Measurements from ENCODE around the gene TEX14.

Gene TEX14

DNA sequence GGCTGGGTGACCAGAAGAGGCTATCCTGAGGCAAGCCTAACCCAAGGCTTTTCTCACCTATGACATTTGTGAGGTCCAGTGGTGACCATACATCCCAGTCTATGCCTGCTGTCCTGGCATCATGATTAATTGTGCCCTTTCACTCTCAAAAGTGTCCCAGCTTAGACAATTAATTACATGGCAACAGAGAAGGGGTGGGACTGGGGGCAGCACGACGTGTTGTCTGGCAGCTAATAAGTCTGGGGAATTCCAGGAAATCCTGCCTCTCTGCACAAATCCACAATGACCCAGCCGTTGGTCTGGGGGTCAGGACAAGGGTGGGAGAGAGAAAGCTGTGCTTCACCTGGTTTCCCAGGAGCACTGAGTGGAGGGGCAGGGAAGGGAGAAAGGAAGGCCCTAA lies 163.4 kb downstream of the TEX14 start:
- ATAC-seq (no peak), DNase-seq (no peak)

DNA sequence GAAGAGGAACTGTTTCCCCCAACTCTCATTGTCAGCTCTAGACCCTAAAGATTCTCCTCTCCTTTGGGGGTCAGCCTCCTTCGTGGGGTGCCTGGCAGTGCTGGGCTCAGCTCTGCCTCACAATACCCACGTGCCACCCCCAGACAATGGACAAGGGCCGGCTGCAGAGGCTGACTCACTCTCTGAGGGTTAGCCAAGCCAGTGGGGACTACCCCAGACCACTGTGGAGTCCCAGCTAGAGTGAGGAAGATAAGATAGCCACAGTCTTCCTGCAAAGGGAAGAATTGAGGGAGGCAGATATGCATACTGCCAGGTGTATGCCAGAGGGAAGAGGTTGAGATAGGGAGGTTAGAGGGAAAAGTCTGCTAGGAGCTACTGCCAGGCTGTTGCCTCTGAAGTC lies 163.9 kb downstream of the TEX14 start:
- ATAC-seq = peak; percentile 21

DNA sequence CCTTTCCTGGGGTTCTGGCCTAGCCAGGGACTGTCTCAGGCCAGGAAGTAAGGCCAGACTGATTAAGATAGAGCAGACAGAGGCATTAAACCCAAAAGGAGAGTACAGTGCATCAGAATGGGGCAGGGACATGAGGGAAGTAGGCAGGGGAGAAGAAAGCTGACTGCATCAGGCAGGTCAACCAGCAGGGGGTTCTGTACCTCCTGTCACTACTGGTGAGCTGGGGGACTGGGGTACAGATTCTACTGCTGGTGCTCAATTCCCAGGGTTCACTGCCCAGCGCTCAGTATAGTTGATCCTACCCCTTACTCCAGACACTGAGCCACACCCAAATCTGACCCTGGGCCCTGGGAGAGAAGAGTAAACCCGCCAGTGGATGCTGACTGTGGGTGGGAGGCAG lies 164.5 kb downstream of the TEX14 start:
- ATAC-seq (no peak), DNase-seq (no peak)

More for the DNA sequence above, 163.9 kb downstream of the TEX14 start:
- DNase-seq = no peak

DNA sequence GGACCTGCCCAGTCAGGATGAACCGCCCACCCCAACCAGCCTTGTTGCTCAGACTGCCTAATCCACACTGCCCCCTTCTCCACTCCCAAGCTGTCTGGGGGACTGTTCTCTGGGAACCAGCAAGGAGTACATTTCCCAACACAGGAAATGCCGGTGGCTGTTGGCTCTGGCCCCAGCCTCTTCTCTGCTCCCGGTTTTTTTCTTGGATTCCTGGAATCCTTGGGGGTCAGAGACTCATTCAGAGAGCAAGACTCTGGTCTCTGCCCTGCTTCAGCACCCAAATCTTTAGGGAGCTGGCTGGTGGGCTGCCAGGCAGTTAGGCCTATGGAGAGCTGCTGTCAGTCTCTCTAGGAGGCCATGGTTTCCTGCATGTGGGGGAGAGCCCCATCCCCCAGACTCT lies 166.6 kb downstream of the TEX14 start:
- DNase-seq = no peak
- no peak for ATAC-seq

DNA sequence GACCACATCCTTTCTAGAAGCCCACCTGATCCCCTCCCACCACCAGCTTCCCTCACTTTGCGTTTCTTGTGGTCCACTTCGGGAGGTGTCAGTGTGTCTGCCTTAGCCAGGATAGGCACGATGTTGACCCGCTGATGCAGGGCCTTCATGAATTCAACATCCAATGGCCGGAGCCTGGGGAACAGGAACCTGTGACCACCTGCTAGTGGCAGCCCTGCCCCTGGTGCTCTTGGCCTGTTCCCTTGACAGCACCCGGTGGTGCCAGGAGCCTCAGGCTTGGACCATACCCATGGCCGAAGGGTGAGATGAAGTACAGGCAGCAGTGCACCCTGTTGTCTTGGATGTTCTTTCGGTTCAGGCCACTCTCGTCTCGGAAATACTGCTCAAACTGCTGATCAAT lies 170.2 kb downstream of the TEX14 start:
- ATAC-seq (no peak), DNase-seq (no peak)

DNA sequence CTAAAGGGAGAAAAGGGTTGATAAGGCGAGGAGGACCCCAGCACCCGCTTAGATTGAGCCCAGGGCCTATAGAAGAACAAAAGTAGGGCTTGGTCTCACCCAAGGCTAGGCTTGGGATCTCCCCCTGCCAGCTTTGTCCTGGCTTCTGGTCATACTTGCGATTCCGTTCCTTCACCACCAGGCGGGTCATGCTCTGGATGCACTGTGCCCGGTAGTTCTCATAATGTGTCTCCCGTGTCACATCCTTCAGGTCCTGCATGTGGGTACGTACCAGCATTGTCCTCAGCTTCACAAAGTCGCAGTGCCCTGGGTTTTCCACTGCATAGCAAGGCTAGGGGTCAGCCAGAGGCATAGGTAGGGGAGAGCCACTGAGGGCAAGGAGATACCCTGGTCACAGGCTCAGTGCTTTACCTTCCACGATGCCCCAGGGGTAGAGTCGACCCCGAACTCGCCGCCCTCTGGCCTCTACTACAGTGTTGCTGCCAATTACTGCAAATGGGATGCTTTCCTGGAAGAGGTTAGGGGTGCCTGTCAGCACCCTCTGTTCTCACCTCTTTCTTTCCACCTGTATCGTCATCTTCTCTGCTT lies 170.9 kb downstream of the TEX14 start:
- ATAC-seq = no peak
- no peak for DNase-seq

DNA sequence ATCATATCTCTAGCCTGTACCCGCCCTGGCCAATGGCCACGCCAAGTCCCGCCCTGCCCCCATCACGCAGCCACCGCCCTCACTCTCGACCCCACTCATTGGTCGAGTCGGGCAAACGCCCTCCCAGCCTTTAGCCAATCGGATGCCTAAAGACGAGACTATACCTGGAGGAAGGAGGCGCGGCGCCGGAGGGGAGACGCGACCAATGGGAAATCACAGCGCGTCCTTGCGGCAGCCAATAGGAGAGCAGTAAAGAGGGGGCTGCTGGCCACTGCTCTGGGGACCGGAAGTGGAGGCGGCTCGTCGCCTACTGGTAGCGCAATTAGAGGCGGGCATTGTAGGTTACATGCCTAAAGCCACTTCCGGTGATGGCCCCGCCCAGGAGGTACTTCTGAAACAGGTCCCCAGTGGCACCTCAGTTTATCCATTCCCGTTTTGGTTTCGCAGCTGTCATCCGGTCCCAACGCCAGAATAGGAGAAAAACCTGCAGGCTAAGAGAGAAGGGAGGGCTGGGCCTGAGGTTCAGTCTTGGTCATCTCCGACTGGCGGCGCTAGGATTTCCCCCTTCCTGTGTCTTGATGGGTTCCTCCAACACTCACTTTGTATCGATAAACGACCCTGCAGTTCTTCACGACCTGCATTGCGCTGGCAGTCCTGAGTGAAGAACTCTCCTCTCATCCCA lies 173.8 kb downstream of the TEX14 start:
- DNase-seq (peak; percentile 99), ATAC-seq (peak; percentile 87)

DNA sequence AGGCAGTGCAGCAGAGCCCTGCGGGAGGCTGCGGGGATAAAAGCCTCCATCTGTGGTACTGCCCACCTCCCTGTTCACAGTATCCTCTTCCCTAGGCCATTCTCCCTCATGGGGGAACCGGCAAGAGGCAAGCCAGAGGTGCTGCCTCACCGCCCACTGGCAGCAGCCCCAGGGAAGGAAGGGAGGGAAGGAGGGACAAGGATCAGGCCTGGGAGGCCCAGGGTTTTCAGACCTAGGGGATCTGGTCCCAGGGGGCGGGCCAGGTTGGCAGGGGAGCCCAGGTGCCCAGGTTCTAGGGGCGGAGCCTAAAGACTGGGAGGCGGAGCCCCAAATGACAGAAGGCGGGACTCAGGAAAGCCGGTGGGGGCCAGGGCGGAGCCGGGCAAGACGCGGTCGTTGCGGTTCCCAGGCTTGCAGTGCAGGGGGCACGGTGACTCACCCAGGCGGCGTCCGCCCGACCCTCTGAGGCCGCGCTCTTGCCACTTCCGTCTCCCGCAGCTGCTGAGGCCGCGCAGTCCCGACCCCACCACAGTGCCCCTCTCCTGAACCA lies 174.4 kb downstream of the TEX14 start:
- DNase-seq (no peak), ATAC-seq (no peak)

DNA sequence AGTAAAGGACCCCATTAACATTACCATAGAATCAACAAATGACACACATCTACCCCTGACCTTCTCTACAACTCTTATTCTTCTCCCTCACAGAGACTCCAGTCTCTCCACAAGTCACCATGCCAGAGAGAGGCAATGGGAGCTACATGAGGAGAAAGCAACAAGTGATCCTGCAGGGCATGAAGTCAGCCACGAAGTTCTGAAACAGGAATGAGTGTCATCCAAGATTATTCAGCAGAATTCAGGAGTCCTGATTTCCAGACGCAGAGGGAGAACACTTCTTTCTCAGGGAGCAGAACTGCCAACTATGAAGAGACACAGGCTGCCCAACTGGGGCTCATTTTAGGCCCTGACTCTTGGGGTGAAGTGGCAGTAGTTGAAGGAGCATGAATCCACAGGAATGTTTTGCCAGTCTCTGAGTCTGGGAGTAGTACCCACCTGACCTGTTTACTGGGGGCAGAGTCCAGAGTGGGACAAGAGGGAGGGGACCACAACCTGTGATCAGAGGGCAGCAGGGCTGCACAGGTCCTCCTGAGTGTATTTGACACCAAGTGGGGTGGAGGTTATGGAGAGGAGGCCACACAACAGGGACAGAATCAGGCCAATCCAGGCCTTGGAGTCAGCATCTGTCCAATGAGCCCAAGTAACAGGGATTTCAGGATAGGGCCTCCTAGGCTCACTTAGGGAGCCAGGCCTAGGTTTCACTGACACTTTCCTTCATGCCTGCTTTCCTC lies 175.0 kb downstream of the TEX14 start:
- no peak for ATAC-seq
- DNase-seq = no peak

DNA sequence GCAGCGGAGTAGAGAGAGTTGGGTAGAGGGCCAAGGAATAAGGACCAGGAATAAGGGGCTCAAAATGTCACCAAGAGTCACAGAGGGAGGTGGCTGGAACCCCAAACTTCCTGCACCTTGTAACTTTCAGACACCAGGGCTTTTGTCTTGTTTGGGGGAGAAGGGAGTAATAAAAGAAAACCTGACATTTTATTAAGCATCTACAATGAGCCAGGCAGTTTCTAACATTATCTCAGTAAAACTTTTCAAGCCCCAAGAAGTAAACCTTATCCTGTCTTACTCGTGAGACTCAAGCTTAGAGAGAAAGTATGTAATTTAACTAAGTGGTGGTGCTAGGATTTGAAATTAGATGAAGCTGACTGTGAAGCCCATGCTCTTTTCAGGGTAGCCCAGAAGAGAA lies 176.6 kb downstream of the TEX14 start:
- DNase-seq = no peak

DNA sequence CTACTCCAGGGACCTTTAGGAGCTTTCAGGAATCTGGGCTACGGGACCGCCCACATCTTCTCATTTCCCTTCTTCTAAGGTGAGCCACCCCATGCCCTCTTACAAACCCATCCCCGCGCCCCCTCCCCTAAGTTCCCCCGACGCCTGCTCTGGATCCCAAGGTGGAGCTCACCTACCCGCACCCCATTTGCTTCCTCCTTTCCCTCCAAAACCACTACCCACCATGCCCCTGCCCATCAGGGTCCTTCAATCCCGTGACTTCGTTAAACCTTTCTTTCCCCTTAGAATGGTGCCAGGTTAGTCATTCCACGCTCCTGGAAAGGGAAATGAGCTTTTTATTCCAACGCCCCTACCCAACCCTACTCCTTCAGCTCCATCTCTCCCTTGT lies 177.1 kb downstream of the TEX14 start:
- DNase-seq = no peak
- no peak for ATAC-seq

More for the DNA sequence above, 176.6 kb downstream of the TEX14 start:
- no peak for ATAC-seq

DNA sequence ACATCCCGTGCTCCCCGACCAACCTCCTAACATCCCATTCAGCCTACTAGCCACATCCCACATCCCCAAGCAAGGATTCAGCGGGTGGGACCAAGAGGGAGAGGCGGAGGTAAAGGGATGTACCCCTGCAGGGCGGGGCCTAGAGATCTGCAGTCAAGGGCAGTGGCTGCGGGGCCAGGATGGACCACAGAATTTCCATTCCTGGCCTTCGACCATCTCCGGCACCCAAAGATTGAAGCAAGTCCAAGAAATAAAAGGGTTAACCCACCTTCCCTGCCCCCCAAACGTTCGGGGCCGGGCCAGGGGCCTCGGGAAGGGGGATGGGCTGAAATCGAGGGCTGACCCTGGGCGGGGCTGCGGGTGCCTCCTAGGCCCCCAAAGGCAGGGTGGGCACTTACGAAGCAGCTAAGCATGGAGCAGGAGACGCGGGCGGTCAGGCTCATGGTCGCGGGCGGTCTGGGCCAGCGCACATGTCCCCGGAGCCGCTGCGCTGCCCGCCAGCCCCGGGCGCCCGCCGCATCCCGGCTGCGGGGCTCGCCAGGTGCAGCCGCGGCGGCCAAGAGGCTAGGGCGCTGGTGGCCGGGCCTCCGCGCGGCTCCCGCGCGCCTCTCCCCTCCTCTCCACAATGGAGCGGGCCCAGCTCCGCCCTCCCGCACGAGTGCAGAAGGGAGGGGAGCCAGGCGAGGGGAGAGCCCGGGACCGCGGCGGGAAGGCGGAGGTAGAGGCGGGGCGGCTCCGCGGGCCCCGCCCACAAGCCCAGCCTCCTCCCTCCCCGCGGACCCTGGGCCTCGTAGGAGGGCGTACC lies 177.7 kb downstream of the TEX14 start, which contains the start of gene MTMR4:
Gene MTMR4 (minus strand): TSS at position 674 of the 805 bp plus-strand sequence. CDS start 231 bp downstream, at position 443.
- DNase-seq = peak; percentile 84
- ATAC-seq = peak; percentile 8

DNA sequence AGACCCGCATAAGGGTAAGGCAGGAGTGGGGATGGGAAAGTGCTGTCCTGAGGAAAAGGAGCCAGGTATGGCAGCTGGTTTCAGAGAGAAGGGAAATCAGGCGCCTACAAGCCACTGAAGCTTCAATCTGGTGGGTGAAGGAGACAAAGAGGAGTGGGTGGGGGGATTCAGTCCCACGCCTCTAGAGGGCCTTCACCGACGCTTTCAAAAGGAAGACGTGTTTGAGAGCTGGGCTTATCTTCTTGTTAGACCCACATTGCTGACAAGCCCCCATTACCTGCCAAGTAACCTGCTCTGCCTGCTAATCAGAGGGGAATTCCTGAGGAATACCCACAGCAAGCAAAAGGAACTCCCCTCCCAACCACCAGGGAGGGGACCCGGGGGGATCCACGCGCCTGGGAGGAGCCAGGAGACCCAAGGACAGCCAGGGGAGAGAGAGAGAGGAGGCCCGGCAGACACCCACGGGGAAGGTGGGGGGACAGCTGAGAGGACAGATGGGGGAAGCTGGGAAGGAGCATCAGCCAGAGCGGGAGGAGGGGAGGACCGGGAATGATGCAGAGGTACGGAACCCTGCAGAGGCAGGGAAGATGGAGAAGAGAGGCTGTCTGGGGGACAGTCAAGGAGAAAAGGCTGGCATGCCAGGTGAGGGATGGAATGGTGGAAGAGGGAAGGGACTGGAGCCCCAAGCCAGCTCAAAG lies 178.4 kb downstream of the TEX14 start:
- peak; percentile 59 for DNase-seq

DNA sequence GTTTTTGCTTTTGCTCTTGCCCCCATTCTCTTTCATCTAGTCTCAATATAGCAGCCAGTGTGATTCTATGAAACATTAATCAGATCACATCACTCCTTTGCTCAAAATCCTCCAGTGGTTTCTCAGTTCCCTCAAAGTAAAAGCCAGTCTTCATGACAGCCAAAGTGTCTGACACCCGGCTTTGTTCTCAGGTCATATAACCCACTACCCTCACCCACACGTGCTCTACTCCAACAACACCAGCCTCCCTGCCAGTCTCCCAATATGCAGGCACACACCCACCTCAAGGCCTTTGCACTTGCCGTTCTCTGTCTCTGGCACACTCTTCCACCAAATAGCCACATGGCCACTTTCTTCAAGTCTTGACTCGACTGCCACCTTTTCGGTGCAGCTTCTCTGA lies 181.8 kb downstream of the TEX14 start:
- ATAC-seq (no peak), DNase-seq (no peak)

More for the DNA sequence above, 178.4 kb downstream of the TEX14 start:
- no peak for ATAC-seq

DNA sequence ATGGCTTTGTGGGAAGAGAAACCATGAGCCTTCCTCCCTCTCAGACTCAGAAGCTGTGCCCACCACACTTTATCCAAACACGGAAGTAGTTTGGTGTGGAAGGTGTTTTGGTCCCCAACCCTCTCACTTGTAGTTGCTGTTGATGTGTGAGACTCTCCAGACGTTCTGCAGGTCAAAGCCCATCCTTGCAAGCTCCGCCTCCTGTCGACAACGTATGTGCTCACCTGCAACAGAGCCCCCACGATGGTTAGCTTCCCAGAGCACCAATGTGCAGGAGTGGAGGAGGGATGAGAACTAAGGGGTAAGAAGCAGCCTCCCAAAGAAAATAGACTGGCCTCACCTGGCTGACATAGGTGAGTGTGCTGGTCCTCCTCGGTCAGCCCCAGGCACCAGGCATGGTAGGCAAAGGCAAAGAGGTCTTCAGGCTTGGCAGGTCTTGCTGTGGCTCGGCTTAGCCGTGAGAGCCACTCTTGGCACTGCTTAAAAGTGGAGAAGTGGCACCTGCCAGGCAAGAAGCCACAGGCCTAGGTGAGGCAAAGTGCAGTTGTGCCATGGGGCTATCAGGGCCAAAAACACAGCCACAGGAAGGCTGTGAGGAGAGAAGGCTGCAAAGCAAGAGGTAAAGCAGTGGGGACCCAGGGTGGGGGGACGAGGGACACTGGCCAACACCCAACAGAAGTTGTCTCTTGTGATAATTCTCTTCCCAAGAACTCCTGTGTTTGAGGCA lies 183.3 kb downstream of the TEX14 start:
- ATAC-seq = no peak
- DNase-seq = no peak

DNA sequence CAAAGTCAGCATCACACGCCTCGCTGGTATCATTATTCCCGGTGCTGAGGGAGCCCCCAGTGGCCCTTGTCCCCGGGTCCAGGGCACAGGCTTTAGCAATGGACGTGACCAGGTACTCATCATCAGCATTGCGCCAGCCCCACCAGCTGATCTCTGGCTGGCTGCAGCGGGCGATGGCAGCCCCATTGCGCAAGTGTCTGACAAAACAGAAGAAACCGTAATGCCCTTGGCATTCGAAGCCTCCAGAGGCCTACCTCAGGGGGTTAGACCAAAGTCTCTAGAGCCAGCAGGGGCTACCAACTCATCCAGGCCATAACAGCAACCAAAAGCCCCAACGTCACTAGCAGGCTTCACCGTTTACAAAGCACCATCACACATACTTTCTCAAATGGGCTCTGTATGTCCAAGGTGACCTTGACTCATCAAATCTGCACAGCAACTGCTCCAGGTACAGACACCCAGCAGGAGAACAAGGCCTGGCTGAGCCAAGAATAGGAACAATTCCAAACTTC lies 184.7 kb downstream of the TEX14 start:
- no peak for ATAC-seq
- DNase-seq = no peak
